Activated naive CD4-positive, alpha-beta T cell (primary cell): ENCODE data around the gene ELF2.
"Not testable (repeated sequence)": the region's sequence is repeated elsewhere in the genome, so short reads cannot be mapped to it uniquely, and the experiment has no call there.

ENCODE experiments used
- DNase-seq, 4 experiments: peaks; one replicate each; lab custom pipeline; 2025; lab: John Stamatoyannopoulos, UW

ELF2 gene

DNA sequence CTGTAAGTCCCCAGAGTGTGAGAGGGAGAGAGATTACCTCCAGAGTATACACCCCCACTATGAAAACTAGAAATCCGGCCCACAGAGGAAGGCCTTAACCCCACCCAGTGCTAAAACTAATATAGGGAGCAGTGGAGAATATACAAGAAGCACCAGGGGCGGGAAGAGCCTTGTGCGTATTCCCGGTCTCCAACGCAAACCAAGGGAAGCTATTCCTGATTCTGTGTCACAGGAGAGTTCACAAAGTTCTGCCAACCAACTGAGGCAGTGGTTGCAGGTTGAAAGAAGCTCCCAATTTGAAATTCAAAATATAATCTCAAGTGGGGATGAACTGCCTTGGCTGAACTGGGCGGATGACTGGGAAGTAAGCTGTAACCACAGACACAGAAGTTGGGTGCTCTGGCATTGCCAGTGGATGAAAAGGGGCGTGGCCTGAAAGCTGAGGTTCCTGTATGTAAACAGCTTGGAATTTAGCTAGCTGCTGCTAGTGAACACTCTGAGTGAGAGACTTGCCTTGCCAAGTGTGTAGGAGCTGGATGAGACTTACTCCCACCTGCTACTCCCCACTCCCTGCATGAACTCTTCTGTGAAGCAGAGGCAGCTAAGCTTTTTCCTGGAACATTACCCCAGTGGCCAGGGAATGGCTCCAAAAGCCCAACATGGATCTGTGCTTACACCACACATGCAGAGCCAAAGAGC, 32.7 kb downstream of the ELF2 start:
- DNase-seq: no peak

DNA sequence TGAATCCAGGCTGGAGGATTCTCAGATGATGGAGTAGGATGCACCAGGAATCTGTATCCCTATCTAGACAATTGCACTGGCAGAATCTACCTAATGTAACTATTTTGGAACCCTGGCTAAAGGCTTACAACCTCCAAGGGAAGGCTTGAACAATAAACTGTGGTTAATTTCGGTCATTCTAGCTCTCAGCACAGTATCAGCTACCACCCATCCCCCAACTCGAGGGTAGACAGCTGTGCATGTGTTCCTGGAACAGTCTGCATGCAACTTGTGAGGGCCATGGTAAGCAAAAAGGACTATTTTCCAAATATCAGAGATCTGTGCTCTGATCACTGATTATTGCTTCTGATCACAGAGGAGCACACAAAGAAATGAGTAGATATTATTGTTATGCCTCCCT, 34.0 kb downstream of the ELF2 start:
- no peak for DNase-seq

DNA sequence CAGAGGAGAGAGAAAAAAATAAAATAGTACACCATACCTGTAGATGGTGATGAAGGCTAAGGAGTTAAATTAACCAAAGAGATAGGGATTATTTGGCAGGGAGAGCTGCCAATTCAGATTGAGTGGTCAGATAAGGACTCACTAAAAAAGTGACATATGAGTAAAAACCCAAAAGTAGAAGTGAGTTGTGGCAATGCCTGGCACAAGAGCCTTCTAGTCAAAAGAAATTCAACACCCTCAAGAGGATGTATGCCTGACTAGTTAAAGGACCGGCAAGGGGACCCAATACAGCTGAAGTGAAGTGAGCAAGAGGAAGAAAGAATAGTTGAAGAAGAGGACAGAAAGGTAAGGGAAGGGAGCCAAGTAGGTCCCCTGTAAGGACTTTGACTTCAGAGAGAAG, 34.9 kb downstream of the ELF2 start:
- DNase-seq: no peak

DNA sequence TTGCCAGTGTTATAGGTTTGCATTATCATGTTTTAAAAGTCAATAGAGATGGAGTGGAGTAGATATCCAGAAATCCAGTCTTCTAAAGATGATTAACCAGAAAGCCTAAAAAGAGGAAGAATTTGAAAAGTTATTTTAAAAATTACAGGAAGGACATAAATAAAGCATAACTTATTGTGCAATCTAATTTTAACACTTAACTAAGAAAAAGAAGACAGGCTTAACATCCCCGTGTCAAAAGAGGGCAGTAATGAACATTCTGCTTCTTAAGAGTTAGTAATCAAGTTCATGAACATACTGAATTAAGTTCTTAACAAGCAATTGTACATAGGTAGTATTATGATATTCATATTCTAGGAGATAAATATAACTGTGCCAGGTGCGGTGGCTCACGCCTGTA, 39.3 kb downstream of the ELF2 start:
- no peak for DNase-seq

DNA sequence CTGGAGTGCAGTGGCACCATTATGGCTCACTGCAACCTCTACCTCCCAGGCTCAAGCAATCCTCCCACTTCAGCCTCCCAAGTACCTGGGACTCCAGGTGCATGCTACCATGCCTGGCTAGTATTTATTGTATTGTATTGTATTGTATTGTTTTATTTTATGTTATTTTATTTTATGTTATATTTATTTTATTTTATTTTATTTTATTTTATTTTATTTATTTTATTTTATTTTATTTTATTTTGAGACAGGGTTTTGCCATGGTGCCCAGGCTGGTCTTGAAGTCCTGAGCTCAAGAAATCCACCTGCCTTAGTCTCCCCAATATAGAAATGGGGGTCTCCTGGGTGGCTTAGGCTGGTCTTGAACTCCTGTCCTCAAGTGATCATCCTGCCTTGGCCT, 42.6 kb downstream of the ELF2 start:
- no peak for DNase-seq

DNA sequence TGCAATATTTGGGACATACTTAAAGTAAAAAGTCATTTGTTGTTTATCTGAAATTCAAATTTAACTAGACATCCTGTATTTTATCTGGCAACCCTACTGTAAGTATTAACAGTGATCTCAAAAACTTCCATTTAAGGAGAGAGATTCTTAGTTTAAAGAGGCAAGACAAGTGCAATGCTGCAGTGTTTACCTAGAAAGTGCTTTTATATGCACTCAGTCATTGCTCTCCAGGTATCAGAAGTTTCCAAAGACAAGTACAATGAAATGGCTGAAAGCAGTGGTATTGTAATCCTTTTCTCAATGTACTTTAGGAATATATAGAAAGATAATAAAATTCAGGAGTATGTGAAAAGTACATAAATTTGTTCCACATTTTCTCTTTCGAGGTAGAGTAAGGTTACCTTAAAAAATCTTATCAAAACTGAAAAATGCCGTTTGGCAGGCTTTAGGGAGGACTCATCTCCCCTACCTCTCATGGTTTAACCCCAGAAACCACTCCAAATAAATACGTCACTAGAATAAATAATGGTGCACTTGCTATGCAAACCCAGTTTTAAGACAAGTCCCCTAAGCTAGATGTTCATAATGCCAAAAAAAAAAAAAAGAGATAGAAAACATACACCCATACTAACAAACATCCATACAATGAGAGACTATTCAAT, 45.7 kb downstream of the ELF2 start:
- no peak for DNase-seq

DNA sequence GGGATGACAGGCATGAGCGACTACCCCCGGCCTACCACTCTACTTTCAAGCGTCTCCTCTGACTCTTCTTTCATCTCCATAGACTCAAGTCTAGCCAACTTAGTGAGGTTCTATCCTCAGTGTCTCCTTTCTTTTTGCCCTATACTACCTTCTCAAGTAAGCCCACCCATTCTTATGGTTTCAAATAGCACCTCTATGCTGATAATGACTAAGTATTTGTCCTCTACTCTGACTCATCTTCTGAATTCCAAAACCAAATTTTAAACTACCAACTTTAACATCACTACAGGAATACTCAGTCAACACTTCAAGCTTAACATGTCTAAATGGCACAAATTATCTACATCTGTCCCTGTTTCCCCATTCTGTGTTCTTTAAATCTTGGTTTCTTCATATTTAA, 47.8 kb downstream of the ELF2 start:
- no peak for DNase-seq

DNA sequence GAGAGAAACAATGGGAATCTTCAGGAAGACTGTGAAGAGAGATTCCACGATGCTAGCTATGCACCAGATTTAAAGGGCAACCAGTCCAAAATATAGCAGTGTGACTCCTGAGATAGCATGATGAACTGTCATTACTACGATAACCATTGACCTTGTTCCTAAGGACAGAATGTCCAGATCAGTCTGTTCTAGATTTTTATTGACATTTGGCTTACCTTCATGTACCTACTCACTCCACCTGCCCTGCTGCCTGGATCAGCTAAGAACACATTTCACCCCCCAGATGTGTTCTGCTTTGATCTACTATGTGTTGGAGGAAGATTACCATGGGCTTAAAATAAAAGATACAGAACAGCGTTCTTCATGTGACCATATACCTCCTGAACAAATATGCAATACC, 50.1 kb downstream of the ELF2 start:
- DNase-seq: no peak

DNA sequence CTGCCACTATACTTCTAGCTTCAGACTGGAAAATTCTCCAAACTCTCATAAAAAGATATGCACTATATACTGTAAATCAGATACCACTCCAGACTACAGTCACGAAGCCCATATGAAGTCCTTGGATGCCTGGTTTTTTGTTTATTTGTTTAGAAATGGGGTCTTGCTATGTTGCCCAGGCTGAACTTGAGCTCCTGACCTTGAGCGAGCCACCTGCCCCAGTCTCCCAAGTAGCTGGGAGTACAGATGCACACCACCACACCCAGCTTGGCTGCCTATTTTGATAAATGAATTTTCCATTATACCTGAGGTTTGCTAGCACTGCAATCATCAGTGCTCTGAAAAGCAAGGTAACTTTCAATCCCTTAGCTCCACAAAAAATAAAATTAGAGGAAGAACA, 53.1 kb downstream of the ELF2 start:
- DNase-seq: no peak

DNA sequence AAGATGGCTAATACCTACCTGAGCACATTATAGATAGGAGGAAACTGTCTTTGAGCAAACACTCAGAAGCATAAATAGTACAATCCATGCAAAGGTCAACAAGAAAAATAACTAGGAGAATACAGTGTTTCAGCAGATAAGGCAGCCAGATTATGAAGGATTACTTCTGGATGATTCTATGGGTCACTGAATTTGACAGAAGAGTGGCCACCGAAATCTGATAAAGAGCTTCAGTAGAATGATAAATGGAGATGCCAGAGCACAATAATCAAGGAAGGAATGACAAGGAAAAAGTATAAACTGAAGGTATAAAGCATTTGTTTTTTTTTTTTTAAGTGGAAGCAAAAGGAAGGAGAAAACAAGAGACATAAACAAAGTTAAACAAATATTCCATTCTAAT, 58.7 kb downstream of the ELF2 start:
- no peak for DNase-seq

DNA sequence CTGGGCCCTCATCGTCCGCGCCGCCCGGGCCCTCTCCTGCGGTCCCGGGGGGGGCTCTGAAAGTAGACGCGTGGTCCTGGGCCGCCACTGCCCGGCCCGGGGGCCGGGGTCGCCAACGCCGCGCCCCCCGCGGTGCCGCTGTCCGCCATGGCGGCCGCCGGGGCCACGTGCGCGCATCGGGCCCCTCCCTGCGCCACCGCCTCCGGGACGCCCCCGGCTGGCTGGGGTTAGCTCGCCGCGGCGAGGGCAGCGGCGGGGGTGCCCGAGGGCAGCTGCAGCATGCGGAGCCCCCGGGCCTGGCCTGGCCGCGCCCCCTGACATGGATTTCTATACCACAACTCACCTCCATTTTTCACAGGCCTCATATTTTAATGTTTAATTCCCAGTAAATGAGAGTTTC, 61.8 kb downstream of the ELF2 start:
- DNase-seq: no peak

DNA sequence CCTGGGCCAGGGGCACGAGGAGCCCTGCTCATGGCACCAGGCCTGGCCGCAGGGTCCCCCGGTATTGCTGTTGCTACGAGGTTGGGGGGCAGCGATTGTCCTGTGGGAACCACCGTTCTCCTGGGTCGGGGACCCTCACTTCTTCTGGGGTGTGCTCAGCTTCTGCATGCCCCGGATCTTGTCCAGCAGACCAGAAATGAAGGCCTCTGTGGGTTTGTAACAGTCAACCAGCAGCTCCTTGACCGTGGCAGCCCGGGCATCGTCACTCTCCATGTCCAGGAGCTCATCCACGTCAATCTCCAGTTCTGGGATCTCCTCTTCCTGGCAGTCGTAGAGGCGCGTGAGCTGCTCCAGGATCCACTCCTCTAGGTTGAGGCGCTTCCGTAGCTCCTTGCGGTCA, 62.2 kb downstream of the ELF2 start:
- DNase-seq: not testable (repeated sequence)

DNA sequence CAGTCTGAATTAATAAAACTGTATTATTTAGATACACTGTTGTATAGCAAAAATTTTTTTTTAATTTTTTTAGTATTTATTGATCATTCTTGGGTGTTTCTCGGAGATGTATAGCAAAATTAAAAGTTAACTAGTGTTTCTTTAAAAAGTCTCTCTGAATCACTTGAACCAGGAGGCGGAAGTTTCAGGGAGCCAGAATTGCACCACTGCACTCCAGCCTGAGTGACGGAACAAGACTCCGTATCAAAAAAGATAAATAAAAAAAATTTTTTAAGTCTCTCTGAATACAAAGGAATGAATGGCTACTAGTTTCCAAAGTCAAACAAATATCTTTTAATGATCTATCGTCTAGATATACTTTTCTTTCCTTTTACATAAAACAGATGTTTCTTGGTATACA, 64.4 kb downstream of the ELF2 start:
- DNase-seq: no peak

DNA sequence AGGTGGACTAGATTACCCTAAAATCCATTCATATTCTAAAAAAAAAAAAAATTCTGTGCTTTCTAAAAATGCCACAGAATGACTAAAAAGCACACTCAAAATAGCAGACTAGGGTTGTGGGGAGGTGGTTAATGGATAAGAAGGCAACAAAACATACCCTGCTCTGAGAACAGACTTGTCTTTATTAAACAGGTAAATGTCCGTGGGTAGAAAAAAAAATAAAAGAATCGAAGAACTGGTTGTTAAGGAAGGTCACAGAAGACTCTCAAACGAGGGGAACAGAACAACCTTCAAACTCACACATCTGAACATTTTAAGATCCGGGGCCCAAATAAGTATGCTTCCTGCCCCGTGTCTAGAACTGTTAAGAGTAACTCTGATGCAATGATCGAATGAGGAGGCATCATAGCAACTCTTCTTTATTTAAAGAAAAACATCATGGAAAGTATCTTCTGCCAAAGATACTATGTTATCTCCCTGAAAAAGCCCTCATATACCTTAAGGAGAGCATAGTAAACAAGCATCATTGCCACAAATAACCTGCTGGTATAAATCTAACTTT, 68.4 kb downstream of the ELF2 start:
- DNase-seq: no peak

DNA sequence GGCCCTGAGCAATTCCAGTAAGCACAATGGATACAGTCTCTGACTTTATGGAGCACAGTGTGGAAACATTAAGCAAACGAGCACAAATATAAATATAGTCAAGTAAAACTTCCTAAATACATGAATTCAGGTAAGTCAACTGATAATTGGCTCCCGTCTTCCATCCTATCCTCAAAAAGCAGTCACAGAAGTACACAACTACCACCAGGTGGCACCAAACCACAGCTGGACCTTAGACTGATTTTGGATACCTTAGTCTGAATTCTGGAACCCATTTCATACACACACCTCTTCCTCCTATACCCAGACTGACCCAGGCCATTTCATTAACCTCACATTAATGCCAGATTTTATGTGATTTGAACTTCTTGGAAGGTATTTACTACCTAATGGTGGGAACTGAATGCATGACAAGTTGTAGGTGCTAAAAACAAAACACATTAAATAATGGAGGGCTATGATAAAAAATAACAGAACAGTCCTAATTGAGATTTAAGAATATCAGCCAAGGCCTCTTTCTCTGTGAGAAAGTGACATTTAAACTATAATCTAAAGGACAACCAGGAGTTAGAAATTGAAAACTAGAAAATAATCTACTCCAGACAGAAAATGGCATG, 77.5 kb downstream of the ELF2 start:
- DNase-seq: peak in 3 of 4 experiments; percentile 13 to 56 (median 40)

DNA sequence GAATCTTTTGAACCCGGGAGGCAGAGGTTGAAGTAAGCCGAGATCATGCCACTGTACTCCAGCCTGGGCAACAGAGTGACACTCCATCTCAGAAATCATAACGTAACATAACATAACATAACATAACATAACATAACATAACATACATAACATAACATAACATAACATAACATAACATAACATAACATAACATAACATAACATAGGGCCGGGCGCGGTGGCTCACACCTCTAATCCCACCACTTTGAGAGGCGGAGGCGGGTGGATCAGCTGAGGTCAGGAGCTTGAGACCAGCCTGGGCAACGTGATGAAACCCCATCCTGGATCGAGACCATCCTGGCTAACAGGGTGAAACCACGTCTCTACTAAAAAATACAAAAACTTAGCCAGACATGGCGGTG, 84.7 kb downstream of the ELF2 start:
- no peak for DNase-seq

DNA sequence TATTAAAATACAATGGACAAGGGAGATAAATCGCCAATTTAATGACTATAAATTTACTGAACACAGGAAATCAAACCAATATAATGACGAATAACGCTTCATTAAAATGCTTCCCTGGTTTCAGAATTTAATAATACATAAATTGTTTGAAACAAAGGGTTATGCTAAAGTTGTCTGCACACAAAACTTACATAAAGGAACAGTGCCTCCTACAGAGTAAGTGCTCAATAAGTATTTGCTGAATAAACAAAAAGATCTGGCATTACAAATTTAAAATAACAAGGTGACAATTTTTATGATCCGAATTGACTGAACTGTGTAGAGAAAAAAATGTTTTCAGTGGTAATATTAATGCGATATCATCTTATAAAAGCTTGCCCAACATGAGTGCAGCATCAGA, 91.9 kb downstream of the ELF2 start:
- no peak for DNase-seq

DNA sequence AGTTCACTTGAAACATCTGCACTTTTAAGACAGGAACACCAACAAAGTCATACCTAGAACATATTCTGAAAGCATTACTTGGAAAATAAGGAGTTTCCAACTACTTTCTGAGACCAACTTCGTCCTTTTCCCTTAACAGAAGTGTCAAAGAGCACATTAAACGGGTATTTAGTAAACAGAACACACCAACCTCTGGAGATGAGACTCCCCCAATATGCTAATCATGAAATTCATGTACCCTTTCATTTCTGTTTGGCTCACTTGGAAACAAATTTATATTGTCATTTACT, 92.3 kb downstream of the ELF2 start:
- DNase-seq: no peak

DNA sequence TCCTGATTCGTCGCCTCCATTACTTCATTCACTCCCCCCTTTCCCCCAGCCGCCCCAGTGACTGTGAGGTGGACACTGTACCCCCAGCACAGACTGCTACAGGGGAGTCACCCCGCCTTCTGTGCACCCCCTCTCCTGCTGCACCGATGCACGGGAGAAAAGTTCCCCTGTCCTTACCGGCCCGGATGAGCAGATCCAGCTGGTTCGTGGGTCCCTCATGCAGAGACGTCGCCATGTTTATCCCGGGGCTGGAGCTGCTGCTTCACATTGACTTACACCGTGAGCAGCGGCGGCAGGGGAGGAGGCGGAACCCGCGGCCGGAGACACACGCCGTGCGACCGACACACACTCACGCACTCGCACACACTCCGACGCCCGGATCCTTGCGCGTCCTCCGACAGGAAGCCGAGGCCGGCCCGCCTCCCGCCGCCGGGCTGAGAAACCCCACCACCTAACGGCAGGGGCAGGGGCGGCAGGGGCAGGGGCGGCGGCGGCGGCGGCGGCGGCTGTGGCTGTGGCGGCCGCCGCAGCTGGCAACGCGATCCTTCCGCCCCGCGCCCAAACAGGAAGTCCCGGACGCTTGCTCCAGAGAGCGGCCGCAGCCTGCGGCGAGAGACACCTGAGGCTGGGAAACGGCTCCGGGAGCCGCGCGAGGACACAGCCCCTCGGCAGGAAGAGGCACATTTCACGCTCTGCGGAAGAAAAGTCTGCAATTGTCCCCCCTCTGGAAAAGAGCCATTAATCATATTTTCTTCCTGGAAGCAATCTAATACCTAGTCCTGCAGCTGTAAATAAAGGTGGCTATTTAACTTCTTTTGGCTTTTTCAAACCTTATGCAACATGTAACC, 92.8 kb downstream of the ELF2 start:
- peak; percentile 43 to 76 (median 72) for DNase-seq

DNA sequence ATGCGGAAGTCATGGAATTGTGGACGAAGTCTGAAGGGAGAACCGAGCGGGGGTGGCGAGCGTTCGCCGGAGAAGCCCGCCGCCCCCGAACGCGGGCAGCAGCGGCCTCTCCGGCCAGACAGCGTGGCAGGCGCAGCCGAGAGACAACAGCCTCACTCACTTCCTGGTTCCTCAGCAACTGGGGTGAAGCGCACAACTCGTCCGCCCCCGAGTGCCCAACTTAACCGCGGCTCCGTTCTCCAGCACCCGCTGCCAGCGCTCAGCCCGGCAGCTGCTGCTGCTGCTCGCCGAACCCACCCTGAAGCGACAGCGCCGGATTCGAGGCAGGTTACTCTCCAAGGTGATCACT, 93.4 kb downstream of the ELF2 start:
- DNase-seq: peak; percentile 43 to 64 (median 53)

DNA sequence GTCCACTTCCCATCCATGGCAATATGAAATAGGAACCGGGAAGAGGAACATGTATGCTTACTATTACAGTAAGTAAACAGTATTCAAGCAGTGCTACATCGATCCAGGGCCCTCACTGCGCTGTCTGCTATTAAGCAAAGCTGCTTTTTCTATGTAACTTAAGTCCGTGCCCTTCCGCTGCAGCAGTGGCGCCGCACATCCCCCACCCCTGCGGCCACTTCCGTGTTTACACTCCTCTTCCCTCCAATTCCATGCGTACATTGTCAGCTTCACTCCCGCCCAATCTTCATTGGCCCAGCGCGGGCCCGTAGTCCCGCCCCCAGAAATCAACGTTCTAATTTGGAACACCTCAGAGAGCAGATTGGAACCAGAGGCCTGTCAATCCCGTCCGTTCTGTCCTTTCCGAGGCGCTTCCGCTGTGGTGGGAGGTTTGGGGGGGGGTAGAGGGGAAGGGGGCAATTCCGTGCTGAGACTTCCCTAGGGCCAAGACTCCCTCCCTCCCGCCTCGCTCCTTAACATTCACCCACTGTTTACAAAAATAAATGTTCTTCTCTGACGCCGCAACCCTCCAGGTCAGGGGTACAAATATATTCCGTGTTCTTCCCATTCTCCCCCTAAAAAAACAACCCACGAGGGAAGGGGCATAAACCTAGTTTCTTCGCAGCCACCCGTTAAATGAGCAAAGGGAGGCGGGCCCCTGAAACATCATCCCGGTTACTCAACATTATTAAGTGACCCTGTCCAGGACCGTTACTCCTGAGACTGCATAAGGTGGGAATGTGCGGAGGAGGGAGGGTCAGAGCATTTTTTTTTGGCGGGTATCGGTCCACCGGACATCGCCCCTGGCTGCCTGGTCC, 94.0 kb downstream of the ELF2 start:
- peak; percentile 54 to 80 (median 67) for DNase-seq

DNA sequence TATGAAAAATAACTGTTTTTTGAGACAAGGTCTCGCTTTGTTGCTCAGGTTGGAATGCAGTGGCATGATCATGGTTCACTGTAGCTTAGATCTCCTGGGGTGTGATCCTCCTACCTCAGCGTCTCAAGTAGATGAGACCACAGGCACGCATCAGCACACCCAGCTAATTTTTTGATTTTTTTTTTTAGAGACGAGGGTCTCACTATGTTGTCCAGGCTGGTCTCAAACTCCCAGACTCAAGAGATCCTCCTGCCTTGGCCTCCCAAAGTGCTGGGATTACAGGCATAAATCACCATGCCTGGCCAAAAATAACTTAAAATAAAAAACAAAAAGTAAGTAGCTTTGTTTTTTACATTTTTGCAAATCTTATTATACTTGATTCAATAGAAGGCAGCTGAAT, 98.1 kb downstream of the ELF2 start:
- DNase-seq: no peak
